ENCODE data around the gene CTXND2. TPM values are rescaled to one million over a fixed set of nuclear protein-coding genes. Genes with fewer than 3 reads are reported as not detected.
A peak's percentile ranks its signal among the peaks of the same experiment; 100 is the strongest.

The CTXND2 gene
- total RNA-seq, 1 donor from 2014 or later: not detected

GRCh38 chr1:150909585-150910180 lies 22.7 kb downstream of the CTXND2 start:
- no peaks in the 10 kb centered on the region for H3K9me3 ChIP-seq (ENCODE audit: low read depth)
- TF ChIP-seq CTCF (IDR thresholded peaks at IDR 0.05) (no peak), EZH2 (IDR thresholded peaks at IDR 0.05) (no peak), EZH2phosphoT487 (IDR thresholded peaks at IDR 0.05) (no peak)
- no peaks in the 10 kb centered on the region for H3F3A ChIP-seq (ENCODE audit: low read depth)
- Mint-ChIP-seq H3K9me3 (no peaks in the 10 kb centered on the region), H3K4me3 (no peak overlapping the region), H3K36me3 (no peaks in the 10 kb centered on the region), H3K27me3 (ENCODE audit: insufficient read depth, low read depth) (no peaks in the 10 kb centered on the region), H3K27ac (no peak overlapping the region), H3K4me1 (no peaks in the 10 kb centered on the region)
- no peaks in the 10 kb centered on the region for H3K36me3 ChIP-seq
- H3K4me2 ChIP-seq: no peak overlapping the region
- no peak overlapping the region for H3K9ac ChIP-seq
- H4K20me1 ChIP-seq (ENCODE audit: low read depth): no peaks in the 10 kb centered on the region
- no peak overlapping the region for H2AFZ ChIP-seq (replicated peaks)
- H3K79me2 ChIP-seq (ENCODE audit: low read depth): no peaks in the 10 kb centered on the region
- no peaks in the 10 kb centered on the region for H3K4me1 ChIP-seq
- H3K4me3 ChIP-seq: no peak overlapping the region
- no peak overlapping the region for H3K27ac ChIP-seq
- no peak for DNase-seq (ENCODE audit: low spot score)
- H3K27me3 ChIP-seq: no peaks in the 10 kb centered on the region

GRCh38 chr1:150912623-150913022 lies 25.7 kb downstream of the CTXND2 start:
- H3K4me2 ChIP-seq: no peak overlapping the region
- H3K9me3 ChIP-seq (ENCODE audit: low read depth): no peaks in the 10 kb centered on the region
- TF ChIP-seq EZH2 (IDR thresholded peaks at IDR 0.05) (no peak), CTCF (IDR thresholded peaks at IDR 0.05) (no peak), EZH2phosphoT487 (IDR thresholded peaks at IDR 0.05) (no peak)
- H4K20me1 ChIP-seq (ENCODE audit: low read depth): no peaks in the 10 kb centered on the region
- Mint-ChIP-seq H3K4me3 (no peak overlapping the region), H3K36me3 (no peaks in the 10 kb centered on the region), H3K4me1 (no peaks in the 10 kb centered on the region), H3K9me3 (no peaks in the 10 kb centered on the region), H3K27me3 (ENCODE audit: insufficient read depth, low read depth) (no peaks in the 10 kb centered on the region), H3K27ac (no peak overlapping the region)
- H3K4me3 ChIP-seq: no peak overlapping the region
- peak overlapping the region; percentile 31 for H2AFZ ChIP-seq (replicated peaks)
- no peaks in the 10 kb centered on the region for H3F3A ChIP-seq (ENCODE audit: low read depth)
- no peaks in the 10 kb centered on the region for H3K4me1 ChIP-seq
- H3K79me2 ChIP-seq (ENCODE audit: low read depth): no peaks in the 10 kb centered on the region
- H3K9ac ChIP-seq: no peak overlapping the region
- H3K27me3 ChIP-seq: no peaks in the 10 kb centered on the region
- no peak overlapping the region for H3K27ac ChIP-seq
- no peaks in the 10 kb centered on the region for H3K36me3 ChIP-seq
- DNase-seq (ENCODE audit: low spot score): no peak

- Histone ChIP-seq H3K9me3 (ENCODE audit: low read depth) (no peaks in the 10 kb centered on the region), H3K9ac (no peak overlapping the region), H2AFZ (replicated peaks) (no peak overlapping the region), H3K79me2 (ENCODE audit: low read depth) (no peaks in the 10 kb centered on the region), H3K27ac (no peak overlapping the region), H3K4me2 (no peak overlapping the region), H3K36me3 (no peaks in the 10 kb centered on the region), H3K27me3 (no peaks in the 10 kb centered on the region), H3K4me1 (no peaks in the 10 kb centered on the region), H4K20me1 (ENCODE audit: low read depth) (no peaks in the 10 kb centered on the region), H3F3A (ENCODE audit: low read depth) (no peaks in the 10 kb centered on the region), H3K4me3 (no peak overlapping the region)
- H3K9me3 Mint-ChIP-seq: no peaks in the 10 kb centered on the region
- TF ChIP-seq CTCF (IDR thresholded peaks at IDR 0.05) (no peak), EZH2 (IDR thresholded peaks at IDR 0.05) (no peak), EZH2phosphoT487 (IDR thresholded peaks at IDR 0.05) (no peak)
- H3K4me1 Mint-ChIP-seq: peaks cover 5% of the 10 kb centered on the region
- H3K27ac Mint-ChIP-seq: no peak overlapping the region
- no peaks in the 10 kb centered on the region for H3K27me3 Mint-ChIP-seq (ENCODE audit: insufficient read depth, low read depth)
- DNase-seq (ENCODE audit: low spot score): no peak
- H3K4me3 Mint-ChIP-seq: no peak overlapping the region
- no peaks in the 10 kb centered on the region for H3K36me3 Mint-ChIP-seq
These were observed 30.5 kb downstream of the CTXND2 start for GRCh38 chr1:150917387-150917786.
